Kidney capillary endothelial cell (primary cell): Measurements from ENCODE around the gene MTFR1L.
"Not testable (repeated sequence)": the region's sequence is repeated elsewhere in the genome, so short reads cannot be mapped to it uniquely, and the experiment has no call there.

Source experiments
- DNase-seq: peaks from one replicate; pipeline ENCODE4 v3.0.0-alpha.2; 2018; ENCODE audit warnings: low spot score

The MTFR1L gene

GRCh38 chr1:25825605-25826004 lies 5.9 kb downstream of the MTFR1L start:
- DNase-seq = no peak

- DNase-seq = no peak
Measured at GRCh38 chr1:25826571-25826970, 6.8 kb downstream of the MTFR1L start.

GRCh38 chr1:25828491-25828890 lies 8.7 kb downstream of the MTFR1L start:
- no peak for DNase-seq

GRCh38 chr1:25829046-25829445 lies 9.3 kb downstream of the MTFR1L start:
- DNase-seq = no peak

DNA sequence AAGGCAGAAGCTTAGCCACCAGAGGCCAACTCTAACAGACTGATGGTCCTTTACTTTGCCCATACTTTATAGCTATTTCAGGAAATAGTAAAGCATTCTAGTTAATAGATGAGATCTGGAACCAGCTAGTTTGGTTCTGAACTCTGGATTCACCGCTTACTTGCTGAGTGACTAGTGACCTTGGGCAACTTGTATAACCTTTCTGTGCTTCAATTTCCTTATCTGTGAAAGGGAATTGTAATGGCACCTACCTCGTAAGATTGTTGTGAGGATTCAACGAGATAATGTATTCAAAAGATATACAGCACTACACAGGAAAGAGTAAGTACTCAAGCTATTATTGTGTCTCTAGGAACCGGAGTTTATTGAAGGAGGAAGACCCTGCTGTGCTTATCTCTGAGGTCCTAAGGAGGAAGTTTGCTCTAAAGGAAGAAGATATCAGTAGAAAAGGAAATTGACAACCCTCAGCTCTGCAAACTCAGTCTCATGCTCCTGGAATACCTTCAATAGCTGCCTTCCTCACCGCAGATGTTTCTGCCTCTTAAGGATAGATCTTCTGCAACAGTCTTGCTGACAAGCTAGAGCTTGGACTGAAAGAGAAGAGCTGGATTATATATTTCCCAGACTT lies 11.9 kb downstream of the MTFR1L start:
- DNase-seq = no peak

GRCh38 chr1:25832336-25833037 lies 12.7 kb downstream of the MTFR1L start:
- no peak for DNase-seq

DNA sequence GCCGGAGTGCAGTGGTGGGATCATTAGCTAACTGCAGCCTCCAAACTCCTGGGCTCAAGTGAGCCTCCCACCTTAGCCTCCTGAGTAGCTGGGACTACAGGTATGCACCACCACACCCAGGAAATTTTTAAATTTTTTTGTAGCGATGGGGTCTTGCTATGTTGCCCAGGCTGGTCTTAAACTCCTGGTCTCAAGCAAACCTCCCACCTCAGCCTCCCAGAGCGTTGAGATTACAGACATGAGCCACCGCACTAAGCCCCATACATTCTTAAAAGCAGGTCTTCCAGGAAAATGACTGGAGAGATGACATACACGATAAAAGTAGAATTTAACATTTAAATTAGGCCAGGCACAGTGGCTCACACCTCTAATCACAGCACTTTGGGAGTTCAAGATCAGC lies 13.4 kb downstream of the MTFR1L start:
- DNase-seq = no peak

DNA sequence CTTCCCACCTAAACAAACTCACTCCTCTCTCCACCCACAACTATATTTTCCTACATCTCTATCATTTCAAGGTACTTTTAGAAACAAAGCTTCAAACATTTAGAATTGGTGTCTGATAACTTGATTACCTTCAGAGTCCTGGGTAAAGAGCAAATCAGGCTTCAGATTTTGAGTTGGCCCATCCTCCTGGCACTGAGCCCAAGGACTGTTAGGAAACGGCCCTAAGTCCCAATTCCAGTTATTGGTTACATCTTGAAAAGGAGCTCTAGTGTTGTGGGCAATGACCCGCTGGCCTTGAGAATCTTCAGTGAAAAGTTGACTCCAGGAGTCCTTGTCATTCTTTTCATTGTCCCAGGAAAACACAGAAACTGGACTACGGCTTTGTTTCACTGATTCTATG lies 15.1 kb downstream of the MTFR1L start:
- DNase-seq = no peak

DNA sequence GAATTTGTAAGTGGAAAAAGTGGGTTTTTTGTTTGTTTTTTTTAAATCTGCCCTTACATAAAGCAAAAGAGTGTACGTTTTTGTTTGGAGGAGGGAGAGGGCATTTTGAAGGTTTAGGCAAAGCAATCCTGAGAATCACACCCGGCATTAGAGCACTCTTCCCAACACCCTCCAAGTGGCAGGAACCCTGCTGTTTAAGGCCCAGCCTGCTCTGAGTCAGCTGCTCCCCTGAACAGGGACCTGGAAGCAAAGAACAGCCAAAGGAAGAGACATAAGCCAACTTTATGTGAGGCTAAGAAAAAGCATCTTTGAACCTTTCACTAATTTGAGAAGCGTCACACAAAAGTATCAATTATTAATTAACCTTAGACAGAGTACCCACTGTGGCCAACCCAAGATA lies 16.9 kb downstream of the MTFR1L start:
- DNase-seq = no peak

GRCh38 chr1:25837262-25837875 lies 17.6 kb downstream of the MTFR1L start:
- no peak for DNase-seq

- DNase-seq = not testable (repeated sequence)
Measured at GRCh38 chr1:25839808-25840207, 20.1 kb downstream of the MTFR1L start.

DNA sequence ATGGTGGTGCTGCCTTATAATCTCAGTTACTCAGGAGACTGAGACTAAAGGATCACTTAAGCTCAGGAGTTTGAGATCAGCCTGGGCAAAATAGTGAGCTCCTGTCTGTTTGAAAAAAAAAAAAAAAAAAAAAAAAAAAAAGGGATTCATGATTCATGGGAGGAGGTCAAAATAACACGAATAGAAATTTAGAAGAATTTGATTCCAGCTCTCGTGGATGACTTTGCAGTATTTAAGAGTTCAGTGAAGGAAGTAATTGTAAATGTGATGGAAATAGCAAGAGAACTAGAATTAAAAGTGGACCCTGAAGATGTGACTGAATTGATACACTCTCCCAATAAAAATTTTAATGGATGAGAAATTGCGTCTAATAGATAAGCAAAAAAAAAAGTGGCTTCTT lies 23.7 kb downstream of the MTFR1L start:
- no peak for DNase-seq

DNA sequence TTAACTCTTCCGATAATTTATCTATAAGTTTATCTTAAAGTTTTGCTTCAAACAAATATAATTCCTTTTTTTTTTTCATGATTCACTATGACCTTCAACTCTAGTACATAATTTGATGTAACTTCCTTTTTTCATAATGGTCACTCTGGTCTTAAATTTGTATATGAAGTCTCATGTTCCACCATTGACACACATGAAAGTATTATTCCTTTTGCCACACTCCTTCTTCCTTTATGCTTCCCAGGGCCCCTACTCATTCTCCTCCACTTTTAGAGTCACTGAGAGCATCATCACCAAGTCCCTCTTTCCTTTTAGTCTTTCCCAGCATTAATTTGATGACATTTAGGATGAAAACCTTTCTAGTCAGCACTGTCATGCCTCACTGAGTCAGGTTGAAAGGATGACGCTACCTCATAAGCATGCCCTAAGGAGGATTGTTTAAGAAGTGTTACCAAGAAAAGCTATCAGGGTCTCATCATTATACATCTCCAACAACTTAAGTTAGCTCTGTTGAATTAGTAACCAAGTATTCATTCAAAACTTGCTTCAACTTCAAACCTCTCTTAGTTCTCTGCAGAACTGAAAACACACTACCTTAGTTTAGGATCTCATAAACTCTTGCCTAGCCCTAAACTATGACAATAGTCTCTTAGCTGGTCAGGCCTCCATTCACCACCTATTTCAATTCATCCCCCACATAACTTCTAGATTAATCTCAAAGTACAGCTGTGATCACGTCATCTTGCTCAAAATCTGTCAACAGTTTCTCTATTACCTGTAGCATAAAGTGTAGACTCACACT lies 25.0 kb downstream of the MTFR1L start:
- DNase-seq = no peak

GRCh38 chr1:25845664-25846063 lies 25.9 kb downstream of the MTFR1L start:
- DNase-seq = no peak

DNA sequence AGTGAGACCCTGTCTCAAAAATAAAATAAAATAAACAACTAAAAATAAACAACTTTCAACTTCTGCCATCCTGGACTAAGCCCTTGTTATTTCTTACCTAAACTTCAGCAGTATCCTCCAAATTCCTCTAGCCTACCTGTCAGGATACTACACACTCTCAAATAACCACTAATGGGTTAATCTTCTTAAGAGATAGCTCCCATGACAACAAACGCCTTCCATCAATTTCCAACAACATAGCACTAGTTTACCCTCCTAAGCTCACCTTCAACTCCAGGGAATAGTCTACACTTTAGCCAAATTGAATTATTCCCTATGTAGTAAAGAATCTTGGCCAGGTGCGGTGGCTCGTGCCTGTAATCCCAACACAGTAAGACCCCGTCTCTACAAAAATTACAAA lies 28.2 kb downstream of the MTFR1L start:
- DNase-seq = no peak

GRCh38 chr1:25848531-25848930 lies 28.8 kb downstream of the MTFR1L start:
- DNase-seq = peak; percentile 38

- no peak for DNase-seq
Measured at GRCh38 chr1:25854554-25854953, 34.8 kb downstream of the MTFR1L start.

DNA sequence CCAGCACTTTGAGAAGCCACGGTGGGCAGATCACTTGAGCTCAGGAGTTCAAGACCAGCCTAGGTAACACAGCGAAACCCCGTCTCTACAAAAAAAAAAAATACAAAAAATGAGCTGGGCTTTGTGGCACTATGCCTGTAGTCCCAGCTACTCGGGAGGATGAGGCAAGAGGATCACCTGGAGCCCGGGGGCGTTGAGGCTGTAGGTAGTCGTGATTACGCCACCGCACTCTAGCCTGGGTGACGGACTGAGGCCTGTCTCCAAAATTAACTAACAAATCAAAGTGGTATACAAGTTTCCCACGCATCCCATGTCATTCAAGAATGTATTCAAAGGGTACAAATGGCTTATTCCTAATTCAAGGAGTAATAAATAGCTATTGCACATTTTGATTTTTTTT lies 37.1 kb downstream of the MTFR1L start:
- no peak for DNase-seq

- no peak for DNase-seq
Measured at GRCh38 chr1:25858494-25858893, 38.7 kb downstream of the MTFR1L start.

- DNase-seq = peak; percentile 86
Measured at GRCh38 chr1:25858906-25859789, 39.4 kb downstream of the MTFR1L start, which contains the start of gene AUNIP. AUNIP (minus strand) TSS chr1:25859457; CDS start chr1:25859357, 100 bp downstream.
